Mesendoderm (in vitro differentiated cells): Measurements from ENCODE around the gene ERC1.

Source experiments
- DNase-seq: peaks from one replicate; pipeline ENCODE4 v3.0.0; 2013
- H2AK5ac ChIP-seq: 2 replicates; pipeline ENCODE4 v1.6.1; 2013; ENCODE audit warnings: low read length, inconsistent platforms
- H2BK120ac ChIP-seq: 2 replicates; pipeline ENCODE4 v1.6.1; 2013; ENCODE audit warnings: low read depth, mild to moderate bottlenecking, low read length, moderate library complexity, mixed read lengths
- H2BK15ac ChIP-seq: replicated peaks from 2 replicates; pipeline ENCODE4 v1.6.1; 2013; ENCODE audit warnings: low read depth, mild to moderate bottlenecking, moderate library complexity
- H2BK5ac ChIP-seq: 2 replicates; pipeline ENCODE4 v1.6.1; 2013; ENCODE audit warnings: low read length, inconsistent platforms
- H3K18ac ChIP-seq: 2 replicates; pipeline ENCODE4 v1.6.1; 2013; ENCODE audit warnings: mild to moderate bottlenecking, low read length, mixed read lengths
- H3K23ac ChIP-seq: one replicate; pipeline ENCODE4 v1.6.1; 2013; ENCODE audit warnings: low read length
- H3K27ac ChIP-seq: 2 replicates; pipeline ENCODE4 v1.5.1; 2013; ENCODE audit warnings: low read depth, mild to moderate bottlenecking, inconsistent platforms, low read length, moderate library complexity
- H3K27me3 ChIP-seq: 2 replicates; pipeline ENCODE4 v1.6.1; 2013; ENCODE audit warnings: low read length, control low read depth, mild to moderate bottlenecking, inconsistent platforms; ENCODE audit not compliant: insufficient read depth, poor library complexity
- H3K36me3 ChIP-seq: 2 replicates; pipeline ENCODE4 v1.6.1; 2013; ENCODE audit warnings: low read length, inconsistent platforms; ENCODE audit not compliant: control insufficient read depth, insufficient read depth
- H3K4ac ChIP-seq: one replicate; pipeline ENCODE4 v1.6.1; 2013; ENCODE audit warnings: low read depth, mild to moderate bottlenecking, low read length, moderate library complexity
- H3K4me1 ChIP-seq: 2 replicates; pipeline ENCODE4 v1.6.1; 2013; ENCODE audit warnings: low read depth, low read length, inconsistent platforms; ENCODE audit not compliant: control insufficient read depth
- H3K4me2 ChIP-seq: 2 replicates; pipeline ENCODE4 v1.6.1; 2013; ENCODE audit warnings: low read length
- H3K4me3 ChIP-seq: 2 replicates; pipeline ENCODE4 v1.5.1; 2013; ENCODE audit warnings: mild to moderate bottlenecking, low read length
- H3K56ac ChIP-seq: one replicate; pipeline ENCODE4 v1.6.1; 2013; ENCODE audit warnings: low read length
- H3K79me1 ChIP-seq: 2 replicates; pipeline ENCODE4 v1.6.1; 2013; ENCODE audit warnings: low read length, inconsistent platforms
- H3K79me2 ChIP-seq: 2 replicates; pipeline ENCODE4 v1.6.1; 2013; ENCODE audit warnings: mild to moderate bottlenecking, low read length; ENCODE audit not compliant: control insufficient read depth, insufficient read depth
- H3K9ac ChIP-seq: 2 replicates; pipeline ENCODE4 v1.6.1; 2013; ENCODE audit warnings: low read length, inconsistent platforms
- H4K5ac ChIP-seq: one replicate; pipeline ENCODE4 v1.6.1; 2013; ENCODE audit warnings: low read length
- H4K8ac ChIP-seq: one replicate; pipeline ENCODE4 v1.6.1; 2013; ENCODE audit warnings: low read depth, mild to moderate bottlenecking, control low read depth, low read length, moderate library complexity
- WGBS: extraction: QIAGEN DNeasy Blood & Tissue Kit; methylation state at CpG from one replicate; pipeline ENCODE4 v1.1.7; 2013; ENCODE audit warnings: low lambda C conversion rate, missing lambda C conversion rate; ENCODE audit not compliant: insufficient coverage; ENCODE audit errors: extremely low coverage; 5-methylcytosine and 5-hydroxymethylcytosine counted together

ERC1 gene

DNA sequence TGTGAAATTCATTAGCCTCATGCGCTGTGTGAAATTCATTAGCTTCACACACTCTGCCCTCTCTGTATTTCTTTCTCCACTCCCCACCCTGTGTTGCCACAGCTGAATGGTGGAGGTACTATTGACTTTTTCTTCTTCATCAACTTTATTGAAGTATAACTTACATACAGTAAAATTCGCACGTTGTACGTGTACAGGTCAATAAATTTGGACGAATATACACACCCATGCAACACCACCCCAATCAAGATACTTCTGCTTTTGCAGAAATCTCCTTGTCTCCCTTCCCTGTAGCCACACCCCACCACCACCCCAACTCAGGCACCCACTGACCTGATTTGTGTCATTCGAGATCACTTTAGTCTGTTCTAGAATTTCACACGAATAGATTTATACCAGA lies 551.6 kb downstream of the ERC1 start:
- H2BK120ac ChIP-seq, result no peak overlapping the region
- H3K4ac ChIP-seq, result no peak overlapping the region
- H3K36me3 ChIP-seq, result no peaks in the 10 kb centered on the region
- no peak overlapping the region for H3K4me3 ChIP-seq
- no peak overlapping the region for H4K5ac ChIP-seq
- no peaks in the 10 kb centered on the region for H3K79me2 ChIP-seq
- WGBS, result no CpG with 5 or more reads among the region's 7 CpGs
- H2AK5ac ChIP-seq, result no peak overlapping the region
- no peak overlapping the region for H3K4me2 ChIP-seq
- H3K9ac ChIP-seq, result no peak overlapping the region
- H2BK5ac ChIP-seq, result no peak overlapping the region
- H4K8ac ChIP-seq, result no peak overlapping the region
- H3K18ac ChIP-seq, result no peak overlapping the region
- no peaks in the 10 kb centered on the region for H3K79me1 ChIP-seq
- no peak overlapping the region for H3K56ac ChIP-seq
- H3K27me3 ChIP-seq, result no peaks in the 10 kb centered on the region
- no peaks in the 10 kb centered on the region for H3K4me1 ChIP-seq
- no peak overlapping the region for H2BK15ac ChIP-seq
- no peak overlapping the region for H3K27ac ChIP-seq
- H3K23ac ChIP-seq, result no peak overlapping the region
- DNase-seq, result no peak

DNA sequence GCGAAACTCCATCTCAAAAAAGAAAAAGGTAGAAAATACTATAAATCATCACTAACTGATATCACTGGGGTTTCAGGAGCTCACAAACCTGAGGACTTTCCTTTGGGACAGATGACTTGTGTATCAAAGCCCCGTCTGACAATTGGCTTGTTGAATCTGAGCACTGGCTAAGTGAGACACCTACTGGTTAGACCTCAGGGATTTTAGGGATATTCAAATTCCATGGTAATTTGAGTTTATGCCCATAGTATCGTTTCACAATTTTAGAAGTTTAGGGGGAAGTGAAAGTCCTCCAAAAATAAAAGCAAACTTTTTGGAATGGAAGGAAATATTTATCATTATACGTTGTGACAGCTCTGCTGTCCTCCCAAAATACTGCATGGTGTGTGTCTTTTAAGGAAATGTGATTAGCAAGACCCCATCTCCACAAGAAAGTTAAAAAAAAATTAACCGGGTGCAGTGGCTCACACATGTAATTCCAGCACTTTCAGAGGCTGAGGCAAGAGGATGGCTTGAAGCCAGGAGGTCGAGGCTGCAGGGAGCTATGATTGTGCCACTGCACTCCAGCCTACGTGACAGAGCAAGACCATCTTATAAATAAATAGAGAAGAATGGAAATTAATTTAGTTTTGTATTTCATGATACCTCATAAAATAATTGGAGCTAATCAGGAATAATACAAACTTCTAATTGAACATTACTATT lies 554.1 kb downstream of the ERC1 start:
- H3K27ac ChIP-seq, result no peak overlapping the region
- H3K4me1 ChIP-seq, result no peaks in the 10 kb centered on the region
- H3K56ac ChIP-seq, result no peak overlapping the region
- no peak overlapping the region for H4K8ac ChIP-seq
- H3K18ac ChIP-seq, result no peak overlapping the region
- no peaks in the 10 kb centered on the region for H3K36me3 ChIP-seq
- no peak overlapping the region for H3K4ac ChIP-seq
- H3K23ac ChIP-seq, result no peak overlapping the region
- H3K4me2 ChIP-seq, result no peak overlapping the region
- H2BK15ac ChIP-seq, result no peak overlapping the region
- DNase-seq, result peak; percentile 33
- no peak overlapping the region for H3K4me3 ChIP-seq
- no peaks in the 10 kb centered on the region for H3K79me2 ChIP-seq
- H2BK5ac ChIP-seq, result no peak overlapping the region
- no peak overlapping the region for H4K5ac ChIP-seq
- H3K79me1 ChIP-seq, result no peaks in the 10 kb centered on the region
- WGBS, result no CpG with 5 or more reads among the region's 7 CpGs
- no peaks in the 10 kb centered on the region for H3K27me3 ChIP-seq
- no peak overlapping the region for H2BK120ac ChIP-seq
- H2AK5ac ChIP-seq, result no peak overlapping the region
- no peak overlapping the region for H3K9ac ChIP-seq
